ENCODE measurements around the gene CCNH.

GRCh38 chr5:87388129-87388528, 24.6 kb downstream of the CCNH start:
- no peak for TF ChIP-seq CTCF (IDR thresholded peaks at IDR 0.05; ENCODE audit: low read depth, low read length)
- TF ChIP-seq POLR2A (IDR thresholded peaks at IDR 0.05; ENCODE audit: extremely low read depth, insufficient read length) = no peak
- no peak for TF ChIP-seq MAX (IDR thresholded peaks at IDR 0.05; ENCODE audit: low read depth, low read length)
